H1 (cell line): ENCODE results near the gene SCD. TPM values are rescaled to one million over a fixed set of nuclear protein-coding genes. Genes with fewer than 3 reads are reported as not detected.

Experiments used
- CTCF ChIA-PET: fragments of 300-600 bp; sonication (Branson Sonifier 250); formaldehyde crosslinking; loops from one replicate; lab custom pipeline; 2021; ENCODE audit not compliant: partially characterized antibody; lab: Charles Lee
- POLR2A ChIA-PET: fragments of 300-600 bp; sonication (Branson Sonifier 250); formaldehyde crosslinking; loops from one replicate; lab custom pipeline; 2021; ENCODE audit warnings: inconsistent platforms; ENCODE audit not compliant: partially characterized antibody; lab: Charles Lee
- DNase-seq, 2 experiments: peaks; one replicate each; pipeline versions ENCODE4 v3.0.0 to v3.0.0-alpha.2; 2010 to 2022; ENCODE audit warnings: low spot score in 2 of 2, low read depth in 1 of 2, mixed read lengths in 1 of 2
- FAIRE-seq: peaks from 2 replicates; lab custom pipeline; 2011; peaks lifted over from hg19 to GRCh38; lab: Jason Lieb, UNC
- H2AFZ ChIP-seq: 2 replicates; pipeline ENCODE4 v1.8.1; 2012; ENCODE audit warnings: low read length, inconsistent platforms
- H2AK5ac ChIP-seq: 2 replicates; pipeline ENCODE4 v1.6.1; 2013; ENCODE audit warnings: low read depth, low read length
- H2BK120ac ChIP-seq: replicated peaks from 2 replicates; pipeline ENCODE3; 2013; ENCODE audit warnings: low read depth, low read length, inconsistent platforms
- H2BK12ac ChIP-seq: 2 replicates; pipeline ENCODE4 v1.6.1; 2013; ENCODE audit warnings: low read depth, low read length
- H2BK15ac ChIP-seq: 2 replicates; pipeline ENCODE4 v1.6.1; 2013; ENCODE audit warnings: low read length
- H2BK20ac ChIP-seq: 2 replicates; pipeline ENCODE4 v1.6.1; 2013; ENCODE audit warnings: low read length
- H2BK5ac ChIP-seq: 2 replicates; pipeline ENCODE4 v1.6.1; 2013; ENCODE audit warnings: low read depth, low read length
- H3K14ac ChIP-seq: 2 replicates; pipeline ENCODE4 v1.6.1; 2013; ENCODE audit warnings: inconsistent platforms; ENCODE audit not compliant: insufficient read length
- H3K18ac ChIP-seq: 2 replicates; pipeline ENCODE4 v1.6.1; 2013; ENCODE audit warnings: low read length; ENCODE audit errors: extremely low read depth
- H3K23ac ChIP-seq: 2 replicates; pipeline ENCODE4 v1.6.1; 2013; ENCODE audit warnings: inconsistent platforms; ENCODE audit not compliant: insufficient read length
- H3K23me2 ChIP-seq: 2 replicates; pipeline ENCODE4 v1.6.1; 2013; ENCODE audit warnings: low read depth, low read length
- H3K27ac ChIP-seq: 2 replicates; pipeline ENCODE4 v1.6.1; 2011; ENCODE audit warnings: low read depth, low read length, inconsistent platforms
- H3K27me3 ChIP-seq, 4 experiments: replicated peaks in 1 of 4; 1 replicate in 1 of 4; 2 replicates in 3 of 4; pipeline versions ENCODE4 v1.6.1 to v1.8.1; 2011 to 2013; ENCODE audit warnings: low read length in 3 of 4, mild to moderate bottlenecking in 3 of 4, inconsistent platforms in 2 of 4, mixed read lengths in 2 of 4, moderate library complexity in 1 of 4; ENCODE audit not compliant: control insufficient read depth in 3 of 4, insufficient read depth in 3 of 4; ENCODE audit errors: extremely low read depth in 1 of 4
- H3K36me3 ChIP-seq, 4 experiments: 2 replicates each; pipeline versions ENCODE4 v1.6.1 to v1.8.1; 2011 to 2013; ENCODE audit warnings: mild to moderate bottlenecking in 4 of 4, low read length in 3 of 4, moderate library complexity in 2 of 4, control low read depth in 1 of 4, inconsistent platforms in 1 of 4; ENCODE audit not compliant: insufficient read depth in 4 of 4, control insufficient read depth in 2 of 4
- H3K4ac ChIP-seq: replicated peaks from 2 replicates; pipeline ENCODE3; 2013; ENCODE audit warnings: low read length, low read depth, mixed read lengths, inconsistent platforms; ENCODE audit not compliant: insufficient read length
- H3K4me1 ChIP-seq, 4 experiments: replicated peaks in 1 of 4; 1 replicate in 1 of 4; 2 replicates in 3 of 4; pipeline versions ENCODE4 v1.6.1 to v1.8.1; 2011 to 2013; ENCODE audit warnings: low read length in 3 of 4, inconsistent platforms in 2 of 4, mixed read lengths in 1 of 4; ENCODE audit not compliant: insufficient read depth in 4 of 4, control insufficient read depth in 3 of 4
- H3K4me2 ChIP-seq, 2 experiments: 2 replicates each; pipeline versions ENCODE4 v1.6.1 to v1.8.1; 2011 to 2013; ENCODE audit warnings: low read depth in 2 of 2, low read length in 2 of 2, control low read depth in 1 of 2, inconsistent platforms in 1 of 2, mild to moderate bottlenecking in 1 of 2; ENCODE audit not compliant: insufficient read depth in 1 of 2
- H3K4me3 ChIP-seq, 4 experiments: fragments of 200-600, 300-600 bp in 1 of 4; sonication (generic), shearing (Covaris generic), sonication (Bioruptor Twin) in 1 of 4; 2 replicates each; pipeline versions ENCODE4 v1.5.1 to v1.8.1; 2011 to 2016; ENCODE audit warnings: low read length in 4 of 4, low read depth in 3 of 4, control low read depth in 2 of 4, inconsistent platforms in 2 of 4, mild to moderate bottlenecking in 2 of 4, mixed read lengths in 1 of 4, moderate library complexity in 1 of 4; ENCODE audit not compliant: insufficient read depth in 2 of 4; ENCODE audit errors: extremely low read depth in 1 of 4
- H3K56ac ChIP-seq: replicated peaks from 2 replicates; pipeline ENCODE3; 2013; ENCODE audit warnings: low read depth, mild to moderate bottlenecking, mixed read lengths, low read length, inconsistent platforms; ENCODE audit not compliant: insufficient read length
- H3K79me1 ChIP-seq: 2 replicates; pipeline ENCODE4 v1.6.1; 2013; ENCODE audit warnings: low read depth, low read length, control low read depth
- H3K79me2 ChIP-seq, 2 experiments: 2 replicates each; pipeline versions ENCODE4 v1.6.1 to v1.8.1; 2012 to 2013; ENCODE audit warnings: low read length in 2 of 2, mild to moderate bottlenecking in 2 of 2, inconsistent platforms in 1 of 2; ENCODE audit not compliant: insufficient read depth in 2 of 2, control insufficient read depth in 1 of 2
- H3K9ac ChIP-seq, 4 experiments: replicated peaks in 1 of 4; 1 replicate in 1 of 4; 2 replicates in 3 of 4; pipeline versions ENCODE4 v1.6.1 to v1.8.1; 2011 to 2013; ENCODE audit warnings: low read depth in 3 of 4, low read length in 3 of 4, control low read depth in 2 of 4, mild to moderate bottlenecking in 2 of 4, moderate library complexity in 2 of 4, inconsistent platforms in 1 of 4; ENCODE audit errors: extremely low read depth in 1 of 4
- H3K9me3 ChIP-seq, 2 experiments: 2 replicates each; pipeline versions ENCODE4 v1.6.1 to v1.8.1; 2012 to 2013; ENCODE audit warnings: mild to moderate bottlenecking in 2 of 2, moderate library complexity in 2 of 2, control low read depth in 1 of 2, inconsistent platforms in 1 of 2, low read depth in 1 of 2, low read length in 1 of 2, mixed read lengths in 1 of 2; ENCODE audit not compliant: insufficient read depth in 2 of 2
- H4K20me1 ChIP-seq, 2 experiments: replicated peaks in 1 of 2; 2 replicates each; pipeline versions ENCODE3 to v1.8.1; 2011 to 2013; ENCODE audit warnings: inconsistent platforms in 2 of 2, low read length in 2 of 2, mild to moderate bottlenecking in 1 of 2; ENCODE audit not compliant: insufficient read depth in 2 of 2, control insufficient read depth in 1 of 2
- H4K5ac ChIP-seq: 2 replicates; pipeline ENCODE4 v1.6.1; 2013; ENCODE audit warnings: low read length, low read depth, mixed read lengths, inconsistent platforms; ENCODE audit not compliant: insufficient read length
- H4K8ac ChIP-seq: 2 replicates; pipeline ENCODE4 v1.8.0; 2013; ENCODE audit warnings: mild to moderate bottlenecking, moderate library complexity, low read length, inconsistent platforms; ENCODE audit not compliant: insufficient read depth; ENCODE audit errors: extremely low read depth
- H4K91ac ChIP-seq: replicated peaks from 2 replicates; pipeline ENCODE3; 2013; ENCODE audit warnings: low read length, mixed read lengths, inconsistent platforms; ENCODE audit not compliant: insufficient read length
- PHF8 ChIP-seq: fragments of 200-600 bp; sonication (generic); conservative IDR thresholded peaks from 2 replicates; pipeline ENCODE4 v1.7.1; 2012; ENCODE audit warnings: low read depth, mild to moderate bottlenecking, inconsistent platforms, low read length, moderate library complexity
- SP2 ChIP-seq: IDR thresholded peaks from 2 replicates; pipeline ENCODE4 v1.6.1; 2012; ENCODE audit warnings: mild to moderate bottlenecking, low read length, inconsistent platforms
- WGBS, 2 experiments: shearing (Covaris generic) in 1 of 2; methylation state at CpG; one replicate each; pipeline versions ENCODE4 v1.1.6 to v1.1.7; 2013 to 2015; ENCODE audit warnings: low lambda C conversion rate in 2 of 2, mixed read lengths in 2 of 2, inconsistent platforms in 1 of 2, low coverage in 1 of 2, missing lambda C conversion rate in 1 of 2; ENCODE audit not compliant: insufficient replicate concordance in 2 of 2, insufficient coverage in 1 of 2, insufficient read length in 1 of 2; ENCODE audit errors: extremely low coverage in 1 of 2, missing lambda C conversion rate in 1 of 2; 5-methylcytosine and 5-hydroxymethylcytosine counted together
- polyA plus RNA-seq, 7 experiments: library from polyadenylated mRNA; depleted of rRNA in 3 of 7; stranded (reverse) in 5 of 7; unstranded in 2 of 7; fragments of >200 nt in 5 of 7; fragments of 200-250 nt in 2 of 7; gene quantifications; 1 replicate in 5 of 7; 2 replicates in 1 of 7; 4 replicates in 1 of 7; pipeline versions ENCODE4 v1.2.1 to v1.2.3, GENCODE V29; 2011 to 2013; ENCODE audit warnings: missing spikeins in 2 of 7, mixed read lengths in 2 of 7
- total RNA-seq: library from RNA; stranded (reverse); fragmentation: NEBNext Ultra II Directional; extraction: Animal tissue kit (Norgen Biotek cat#: 25700); gene quantifications from 2 replicates; pipeline ENCODE4 v1.2.1, GENCODE V29; 2021

The SCD gene
- total and polyA plus RNA-seq, 2 of the 8 experiments (the other 6 are each of a cell fraction or from before 2014, with no cell fraction given), result 397 to 621 TPM

- no peak overlapping the region for H3K27ac ChIP-seq
- no peaks in the 10 kb centered on the region for H3K79me2 ChIP-seq
- no peaks in the 10 kb centered on the region; a peak in 1 of 8 replicates for H3K36me3 ChIP-seq
- H2BK12ac ChIP-seq, result peak overlapping the region; percentile 72; the same call in 1 of the 2 replicates
- H2AK5ac ChIP-seq, result peak overlapping the region; percentile 7; the same call in 1 of the 2 replicates
- peak overlapping the region; percentile 36; the same call in 1 of the 2 replicates for H2BK15ac ChIP-seq
- no peak overlapping the region for H3K56ac ChIP-seq
- no peak overlapping the region for H3K14ac ChIP-seq
- H3K23ac ChIP-seq, result no peak overlapping the region
- DNase-seq, result no peak
- H3K4ac ChIP-seq, result no peak overlapping the region
- peaks cover 3 to 15% (median 5%) of the 10 kb centered on the region in 4 experiments; a peak in 4 of 7 replicates for H3K4me1 ChIP-seq
- H3K27me3 ChIP-seq, result no peaks in the 10 kb centered on the region; a peak in 3 of 7 replicates
- no peak overlapping the region for H3K18ac ChIP-seq
- H2BK5ac ChIP-seq, result peak overlapping the region; percentile 44; the same call in 1 of the 2 replicates
- no peaks in the 10 kb centered on the region for H3K23me2 ChIP-seq
- no peak overlapping the region for H3K4me3 ChIP-seq
- no peaks in the 10 kb centered on the region for H3K79me1 ChIP-seq
- 75% methylated on average over 5 of the region's 5 CpGs; no CpG with 5 or more reads in 1 of the 2 experiments for WGBS, 2 experiments
- ChIA-PET POLR2A (interaction anchor here (0.6 to 5.1 kb wide), 2 partner anchors 13 to 36 kb away, joined by 3 to 24 read pairs; no protein-coding TSS in a partner anchor), CTCF (interaction anchor here (0.6 to 21.7 kb wide), 26 partner anchors 9 to 732 kb away, joined by 3 to 226 read pairs (median 4); partner anchors contain the start of genes PKD2L1 and SCD)
- H4K91ac ChIP-seq, result no peak overlapping the region
- H4K8ac ChIP-seq, result no peak overlapping the region
- no peak for FAIRE-seq
- no peaks in the 10 kb centered on the region for H4K20me1 ChIP-seq
- H2AFZ ChIP-seq, result no peak overlapping the region
- H4K5ac ChIP-seq, result no peak overlapping the region
- H3K9me3 ChIP-seq, result no peaks in the 10 kb centered on the region
- no peak overlapping the region for H3K4me2 ChIP-seq
- H3K9ac ChIP-seq, result no peak overlapping the region
- peak overlapping the region; percentile 86; the same call in 1 of the 2 replicates for H2BK20ac ChIP-seq
- TF ChIP-seq PHF8, result no peak
- TF ChIP-seq SP2, result no peak
- no peak overlapping the region for H2BK120ac ChIP-seq
These were observed 7.8 kb upstream of the SCD start for GRCh38 chr10:100339236-100339635.
